ENCODE results near the gene TCTA. TPM values are rescaled to one million over a fixed set of nuclear protein-coding genes. Genes with fewer than 3 reads are reported as not detected.

The TCTA gene
- total RNA-seq, 1 experiment from 2014 or later, result 12.0 TPM

- ChIA-PET CTCF (no interaction called here), POLR2A (ENCODE audit: low non-redundant PET) (no interaction called here)
- H3K36me3 ChIP-seq (ENCODE audit: insufficient read depth, low read length, poor library complexity, severe bottlenecking), result no peaks in the 10 kb centered on the region
- BruUV-seq (replicated peaks), result no TSS peak
- no peak for DNase-seq (ENCODE audit: low spot score)
- no peak overlapping the region for H3K27ac ChIP-seq (ENCODE audit: low read depth, low read length, poor library complexity, severe bottlenecking)
- no peaks in the 10 kb centered on the region for H3K9me3 ChIP-seq (ENCODE audit: low read depth, low read length, poor library complexity, severe bottlenecking)
- no peak overlapping the region for H3K4me3 ChIP-seq (ENCODE audit: low read depth, low read length, poor library complexity, severe bottlenecking)
- no peaks in the 10 kb centered on the region for H3K27me3 ChIP-seq (replicated peaks; ENCODE audit: insufficient read depth, low read depth, low read length, poor library complexity)
- intact Hi-C loops (cut with micrococcal nuclease; ENCODE audit: unreplicated experiment), result no loop called here
- TF ChIP-seq EZH2 (IDR thresholded peaks at IDR 0.05; ENCODE audit: borderline replicate concordance, low read depth, low read length, poor library complexity, severe bottlenecking) (no peak), CTCF (conservative IDR thresholded peaks at IDR 0.05; ENCODE audit: low read depth, low read length) (no peak)
- no peaks in the 10 kb centered on the region for H3K4me1 ChIP-seq (ENCODE audit: insufficient read depth, low read length, poor library complexity, severe bottlenecking)
Measured at GRCh38 chr3:49383387-49383786, 28.8 kb upstream of the TCTA start.

- Histone ChIP-seq H3K27me3 (replicated peaks; ENCODE audit: insufficient read depth, low read depth, low read length, poor library complexity) (no peaks in the 10 kb centered on the region), H3K4me3 (ENCODE audit: low read depth, low read length, poor library complexity, severe bottlenecking) (no peak overlapping the region), H3K4me1 (ENCODE audit: insufficient read depth, low read length, poor library complexity, severe bottlenecking) (no peaks in the 10 kb centered on the region), H3K27ac (ENCODE audit: low read depth, low read length, poor library complexity, severe bottlenecking) (no peak overlapping the region), H3K9me3 (ENCODE audit: low read depth, low read length, poor library complexity, severe bottlenecking) (no peaks in the 10 kb centered on the region), H3K36me3 (ENCODE audit: insufficient read depth, low read length, poor library complexity, severe bottlenecking) (no peaks in the 10 kb centered on the region)
- no peak for TF ChIP-seq CTCF (conservative IDR thresholded peaks at IDR 0.05; ENCODE audit: low read depth, low read length)
- TF ChIP-seq EZH2 (IDR thresholded peaks at IDR 0.05; ENCODE audit: borderline replicate concordance, low read depth, low read length, poor library complexity, severe bottlenecking), result no peak
- no peak for DNase-seq (ENCODE audit: low spot score)
- POLR2A ChIA-PET (ENCODE audit: low non-redundant PET), result no interaction called here
- no TSS peak for BruUV-seq (replicated peaks)
- CTCF ChIA-PET, result no interaction called here
- intact Hi-C loops (cut with micrococcal nuclease; ENCODE audit: unreplicated experiment), result no loop called here
Measured at GRCh38 chr3:49385617-49386016, 26.6 kb upstream of the TCTA start.

- ChIA-PET POLR2A (ENCODE audit: low non-redundant PET) (no interaction called here), CTCF (no interaction called here)
- no peak for TF ChIP-seq CTCF (conservative IDR thresholded peaks at IDR 0.05; ENCODE audit: low read depth, low read length)
- TF ChIP-seq EZH2 (IDR thresholded peaks at IDR 0.05; ENCODE audit: borderline replicate concordance, low read depth, low read length, poor library complexity, severe bottlenecking), result no peak
- BruUV-seq (replicated peaks), result no TSS peak
- Histone ChIP-seq H3K27ac (ENCODE audit: low read depth, low read length, poor library complexity, severe bottlenecking) (no peak overlapping the region), H3K4me1 (ENCODE audit: insufficient read depth, low read length, poor library complexity, severe bottlenecking) (no peaks in the 10 kb centered on the region), H3K9me3 (ENCODE audit: low read depth, low read length, poor library complexity, severe bottlenecking) (no peaks in the 10 kb centered on the region), H3K27me3 (replicated peaks; ENCODE audit: insufficient read depth, low read depth, low read length, poor library complexity) (no peaks in the 10 kb centered on the region), H3K4me3 (ENCODE audit: low read depth, low read length, poor library complexity, severe bottlenecking) (no peak overlapping the region), H3K36me3 (ENCODE audit: insufficient read depth, low read length, poor library complexity, severe bottlenecking) (no peaks in the 10 kb centered on the region)
- no peak for DNase-seq (ENCODE audit: low spot score)
- intact Hi-C loops (cut with micrococcal nuclease; ENCODE audit: unreplicated experiment), result no loop called here
Measured at GRCh38 chr3:49386056-49386756, 26.0 kb upstream of the TCTA start.
